ENCODE results near the gene CPTP. TPM values are rescaled to one million over a fixed set of nuclear protein-coding genes. Genes with fewer than 3 reads are reported as not detected.

The CPTP gene
- total and polyA plus RNA-seq, 4 donors, result 7.9 to 45.1 (median 22.5) TPM

DNA sequence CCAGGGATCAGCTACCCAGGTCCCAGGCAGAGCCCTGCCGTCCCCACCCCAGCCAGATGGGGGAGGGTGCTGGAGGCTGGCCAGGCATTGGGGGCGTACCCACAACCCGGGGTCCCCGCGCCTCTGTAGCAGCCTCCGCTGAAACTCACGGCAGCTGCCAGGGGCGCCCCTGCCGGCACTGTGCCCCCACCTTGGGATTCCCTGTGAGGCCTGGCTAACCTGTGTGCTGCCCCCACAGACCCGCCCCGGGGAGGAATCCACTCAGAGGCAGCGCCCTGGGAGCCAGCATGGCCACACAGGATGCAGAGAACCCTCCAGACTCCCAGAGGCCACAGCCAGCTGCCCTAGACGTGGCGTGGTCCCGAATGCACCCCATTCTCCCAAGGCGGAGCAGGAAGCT lies 20.8 kb downstream of the CPTP start:
- WGBS, result 83% methylated on average over 16 of the region's 16 CpGs
- H3K9ac ChIP-seq (ENCODE audit: low read depth in 1 of 2, low read length in 2 of 2), result peak overlapping the region in 1 of 2 donors; percentile 56
- DNase-seq (ENCODE audit: low spot score), result no peak
- TF ChIP-seq TAF1 (conservative IDR thresholded peaks at IDR 0.05), result no peak
- TF ChIP-seq REST (IDR thresholded peaks at IDR 0.05), result no peak
- TF ChIP-seq, protein P1, sequence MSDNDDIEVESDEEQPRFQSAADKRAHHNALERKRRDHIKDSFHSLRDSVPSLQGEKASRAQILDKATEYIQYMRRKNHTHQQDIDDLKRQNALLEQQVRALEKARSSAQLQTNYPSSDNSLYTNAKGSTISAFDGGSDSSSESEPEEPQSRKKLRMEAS (IDR thresholded peaks at IDR 0.05), result no peak
- no peak for TF ChIP-seq SP1 (IDR thresholded peaks at IDR 0.05)
- no peak for TF ChIP-seq EGR1 (IDR thresholded peaks at IDR 0.05; ENCODE audit: low read depth in 2 of 2)
- TF ChIP-seq FOXA2 (IDR thresholded peaks at IDR 0.05), result no peak
- TF ChIP-seq ATF3 (IDR thresholded peaks at IDR 0.05), result no peak
- TF ChIP-seq JUND (IDR thresholded peaks at IDR 0.05), result no peak
- no peak for TF ChIP-seq RXRA (IDR thresholded peaks at IDR 0.05)
- TF ChIP-seq GABPA (IDR thresholded peaks at IDR 0.05 in 1 of 2, conservative IDR thresholded peaks at IDR 0.05 in 1 of 2), result no peak
- no peak for TF ChIP-seq HNF4G (IDR thresholded peaks at IDR 0.05)
- no peak for TF ChIP-seq FOXA1 (IDR thresholded peaks at IDR 0.05)
- no peak for TF ChIP-seq RAD21 (IDR thresholded peaks at IDR 0.05)
- TF ChIP-seq CTCF (IDR thresholded peaks at IDR 0.05; ENCODE audit: low read depth, low read length, missing input control), result no peak
- TF ChIP-seq ZBTB33 (IDR thresholded peaks at IDR 0.05), result no peak
- TF ChIP-seq YY1 (IDR thresholded peaks at IDR 0.05), result no peak
- H3K9me3 ChIP-seq (ENCODE audit: control insufficient read depth in 4 of 4, low read length in 3 of 4), result no peaks in the 10 kb centered on the region
- no peak overlapping the region for H3K4me3 ChIP-seq (ENCODE audit: low read depth in 1 of 3, low read length in 3 of 3)
- H3K4me1 ChIP-seq (ENCODE audit: control insufficient read depth in 4 of 4, insufficient read depth in 4 of 4, low read length in 3 of 4), result peaks cover 34 to 58% (median 53%) of the 10 kb centered on the region in 4 donors
- H3K36me3 ChIP-seq (ENCODE audit: control insufficient read depth in 4 of 4, insufficient read depth in 3 of 4, low read depth in 1 of 4, low read length in 3 of 4), result peaks cover 0 to 12% (median 4%) of the 10 kb centered on the region in 4 donors
- H3K27me3 ChIP-seq (ENCODE audit: control insufficient read depth in 4 of 4, insufficient read depth in 4 of 4, low read length in 3 of 4), result no peaks in the 10 kb centered on the region
- peak overlapping the region; percentile 15 to 67 for H3K27ac ChIP-seq (ENCODE audit: low read depth in 1 of 2, low read length in 2 of 2)
